ENCODE measurements around the gene LHPP.
A peak's percentile ranks its signal among the peaks of the same experiment; 100 is the strongest.

LHPP gene

DNA sequence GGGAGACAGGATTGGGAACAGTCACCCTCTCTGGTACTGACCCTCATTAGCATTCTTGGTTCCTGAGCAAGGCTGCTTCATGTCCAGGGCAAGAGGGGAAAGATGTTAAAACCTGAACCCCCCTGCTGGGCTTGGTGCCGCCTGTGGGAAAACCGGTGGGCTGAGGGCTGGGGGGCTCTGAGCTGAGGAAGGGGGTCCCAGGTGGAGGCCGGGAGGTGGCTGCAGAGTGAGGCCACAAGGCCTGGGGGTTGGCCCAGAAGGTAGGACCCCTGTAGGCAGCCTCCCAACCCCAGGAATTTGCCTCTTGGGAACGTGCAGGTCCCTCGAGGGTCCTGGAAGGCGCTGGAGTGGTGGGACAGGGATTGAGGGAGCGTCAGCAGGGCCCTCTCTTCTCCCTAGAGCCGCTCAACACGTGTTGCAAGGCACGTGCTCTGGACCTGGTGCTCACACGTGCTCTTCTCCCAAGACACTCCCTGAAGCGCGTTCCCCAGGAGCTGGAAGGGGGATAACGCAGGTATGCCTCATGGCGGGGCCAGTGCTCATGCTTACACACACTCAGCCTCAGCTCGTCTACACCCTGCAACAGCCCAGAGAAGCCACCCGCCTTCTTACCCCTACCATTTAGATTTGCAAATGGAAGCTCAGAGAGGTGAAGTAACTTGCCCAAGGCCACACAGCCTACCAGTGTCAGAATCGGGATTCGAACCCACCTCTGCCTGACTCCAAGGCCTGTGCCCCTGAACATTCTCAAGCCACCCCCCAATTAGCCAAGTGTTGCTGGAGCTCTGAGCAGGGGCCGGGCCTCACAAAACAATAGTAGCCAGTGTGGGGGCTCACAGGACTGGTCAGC, 64.4 kb downstream of the LHPP start:
- CTCF ChIA-PET, result interaction anchor here (1.2 to 1.4 kb wide), 3 partner anchors 13 to 241 kb away, joined by 3 to 4 read pairs (median 3); no protein-coding TSS in a partner anchor

DNA sequence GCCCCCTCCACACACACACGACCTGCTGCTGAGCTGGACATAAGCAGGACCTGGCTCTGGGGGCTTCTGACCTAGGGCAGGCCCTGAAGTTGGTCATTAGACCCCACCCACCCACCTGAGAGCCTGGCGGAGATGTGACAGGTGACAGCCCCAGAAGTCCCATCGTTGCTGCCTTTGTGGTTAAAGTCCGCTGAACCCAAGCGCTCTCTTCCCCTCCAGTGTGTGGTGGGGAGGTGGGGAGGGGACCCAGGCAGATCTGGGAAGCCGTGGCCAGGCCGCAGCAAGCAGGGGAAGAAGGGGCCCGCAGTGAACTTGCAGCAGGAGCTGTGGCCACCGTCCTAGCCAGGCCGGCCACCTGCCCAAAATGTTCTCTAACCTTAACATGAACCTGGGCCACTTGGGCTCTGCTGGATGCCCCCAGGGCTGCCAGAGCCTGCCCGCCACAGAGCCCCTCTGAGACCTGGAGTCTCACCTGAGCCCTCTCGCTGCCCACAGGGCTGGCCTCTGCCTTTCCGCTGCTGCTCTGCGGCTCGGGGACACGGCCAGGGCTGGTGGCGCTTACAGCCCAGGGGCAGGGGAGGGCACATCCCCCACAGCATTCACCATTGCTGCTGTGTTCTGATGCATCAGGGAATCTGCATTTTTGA, 65.1 kb downstream of the LHPP start:
- peak in 1 of 3 donors; percentile 31 for DNase-seq
- H3K36me3 ChIP-seq (ENCODE audit: control insufficient read depth in 4 of 4, insufficient read depth in 4 of 4, low read length in 3 of 4), result no peaks in the 10 kb centered on the region
- H3K4me1 ChIP-seq (ENCODE audit: control extremely low read depth in 1 of 4, control insufficient read depth in 4 of 4, insufficient read depth in 4 of 4, low read length in 3 of 4), result peaks cover 0 to 31% (median 13%) of the 10 kb centered on the region in 4 experiments
- no peak overlapping the region for H3K4me3 ChIP-seq (ENCODE audit: control insufficient read depth in 1 of 7, extremely low read depth in 1 of 7, insufficient read depth in 4 of 7, low read depth in 2 of 7, low read length in 6 of 7)
- ChIA-PET POLR2A (interaction anchor here (1.0 kb wide), 1 partner anchor 11 kb away, joined by 3 read pairs; no protein-coding TSS in a partner anchor), CTCF (interaction anchor here (1.4 to 1.7 kb wide), 4 partner anchors 12 to 300 kb away, joined by 3 to 7 read pairs (median 4); no protein-coding TSS in a partner anchor)
- H3K27ac ChIP-seq (ENCODE audit: insufficient read depth in 1 of 2, low read depth in 1 of 2, low read length in 2 of 2, poor library complexity in 1 of 2, severe bottlenecking in 2 of 2), result no peak overlapping the region
- 81% methylated on average over 12 of the region's 17 CpGs for WGBS (ENCODE audit: insufficient coverage)
- no peaks in the 10 kb centered on the region for H3K9me3 ChIP-seq (ENCODE audit: control extremely low read depth in 1 of 5, control insufficient read depth in 4 of 5, insufficient read depth in 2 of 5, low read depth in 1 of 5, low read length in 4 of 5)
- H3K27me3 ChIP-seq (replicated peaks in 2 of 5; ENCODE audit: control insufficient read depth in 4 of 5, insufficient read depth in 5 of 5, low read length in 4 of 5), result no peaks in the 10 kb centered on the region

More for the DNA sequence above, 64.4 kb downstream of the LHPP start:
- POLR2A ChIA-PET, result interaction anchor here (0.5 to 1.0 kb wide), 3 partner anchors 12 to 194 kb away, joined by 3 to 6 read pairs (median 3); no protein-coding TSS in a partner anchor
- no peaks in the 10 kb centered on the region for H3K36me3 ChIP-seq (ENCODE audit: control insufficient read depth in 4 of 4, insufficient read depth in 4 of 4, low read length in 3 of 4)
- H3K4me3 ChIP-seq (ENCODE audit: control insufficient read depth in 1 of 7, extremely low read depth in 1 of 7, insufficient read depth in 4 of 7, low read depth in 2 of 7, low read length in 6 of 7), result no peak overlapping the region
- H3K4me1 ChIP-seq (ENCODE audit: control extremely low read depth in 1 of 4, control insufficient read depth in 4 of 4, insufficient read depth in 4 of 4, low read length in 3 of 4), result peaks cover 0 to 31% (median 13%) of the 10 kb centered on the region in 4 experiments
- no peaks in the 10 kb centered on the region for H3K9me3 ChIP-seq (ENCODE audit: control extremely low read depth in 1 of 5, control insufficient read depth in 4 of 5, insufficient read depth in 2 of 5, low read depth in 1 of 5, low read length in 4 of 5)
- H3K27me3 ChIP-seq (replicated peaks in 2 of 5; ENCODE audit: control insufficient read depth in 4 of 5, insufficient read depth in 5 of 5, low read length in 4 of 5), result no peaks in the 10 kb centered on the region
- WGBS (ENCODE audit: insufficient coverage), result 98% methylated on average over 16 of the region's 20 CpGs
- DNase-seq, result no peak
- no peak overlapping the region for H3K27ac ChIP-seq (ENCODE audit: insufficient read depth in 1 of 2, low read depth in 1 of 2, low read length in 2 of 2, poor library complexity in 1 of 2, severe bottlenecking in 2 of 2)

DNA sequence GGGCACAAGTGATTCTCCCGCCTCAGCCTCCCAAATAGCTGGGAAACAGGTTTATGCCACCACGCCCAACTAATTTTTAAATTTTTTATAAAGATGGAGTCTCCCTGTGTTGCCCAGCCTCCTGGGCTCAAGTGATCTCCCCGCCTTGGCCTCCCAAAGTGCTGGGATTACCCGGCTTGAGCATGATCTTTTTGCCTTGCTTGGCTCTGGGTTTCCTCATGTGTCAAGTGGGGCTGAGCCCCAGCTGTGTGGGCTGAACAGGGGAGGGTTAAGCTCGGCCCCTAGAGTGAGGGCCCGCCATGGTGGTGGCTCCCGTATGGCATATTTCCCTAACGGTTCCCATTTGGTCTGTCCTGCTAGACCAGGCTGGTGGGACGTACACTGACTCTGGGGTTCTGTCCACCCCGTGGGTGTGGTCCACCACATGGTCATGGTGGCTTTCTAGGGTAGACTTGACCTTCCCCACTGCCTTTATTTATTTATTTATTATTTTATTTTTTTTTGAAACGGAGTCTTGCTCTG, 66.3 kb downstream of the LHPP start:
- peaks cover 0 to 31% (median 12%) of the 10 kb centered on the region in 4 experiments for H3K4me1 ChIP-seq (ENCODE audit: control extremely low read depth in 1 of 4, control insufficient read depth in 4 of 4, insufficient read depth in 4 of 4, low read length in 3 of 4)
- no peak overlapping the region for H3K27ac ChIP-seq (ENCODE audit: insufficient read depth in 1 of 2, low read depth in 1 of 2, low read length in 2 of 2, poor library complexity in 1 of 2, severe bottlenecking in 2 of 2)
- no peak overlapping the region for H3K4me3 ChIP-seq (ENCODE audit: control insufficient read depth in 1 of 7, extremely low read depth in 1 of 7, insufficient read depth in 4 of 7, low read depth in 2 of 7, low read length in 6 of 7)
- H3K9me3 ChIP-seq (ENCODE audit: control extremely low read depth in 1 of 5, control insufficient read depth in 4 of 5, insufficient read depth in 2 of 5, low read depth in 1 of 5, low read length in 4 of 5), result no peaks in the 10 kb centered on the region
- H3K27me3 ChIP-seq (replicated peaks in 2 of 5; ENCODE audit: control insufficient read depth in 4 of 5, insufficient read depth in 5 of 5, low read length in 4 of 5), result no peaks in the 10 kb centered on the region
- H3K36me3 ChIP-seq (ENCODE audit: control insufficient read depth in 4 of 4, insufficient read depth in 4 of 4, low read length in 3 of 4), result no peaks in the 10 kb centered on the region
- ChIA-PET CTCF (interaction anchor here (1.6 to 9.2 kb wide), 3 partner anchors 213 to 299 kb away, joined by 4 to 112 read pairs (median 7); partner anchors contain the start of gene FAM53B), POLR2A (no interaction called here)
- WGBS (ENCODE audit: insufficient coverage), result 100% methylated on average over 6 of the region's 11 CpGs
- no peak for DNase-seq

DNA sequence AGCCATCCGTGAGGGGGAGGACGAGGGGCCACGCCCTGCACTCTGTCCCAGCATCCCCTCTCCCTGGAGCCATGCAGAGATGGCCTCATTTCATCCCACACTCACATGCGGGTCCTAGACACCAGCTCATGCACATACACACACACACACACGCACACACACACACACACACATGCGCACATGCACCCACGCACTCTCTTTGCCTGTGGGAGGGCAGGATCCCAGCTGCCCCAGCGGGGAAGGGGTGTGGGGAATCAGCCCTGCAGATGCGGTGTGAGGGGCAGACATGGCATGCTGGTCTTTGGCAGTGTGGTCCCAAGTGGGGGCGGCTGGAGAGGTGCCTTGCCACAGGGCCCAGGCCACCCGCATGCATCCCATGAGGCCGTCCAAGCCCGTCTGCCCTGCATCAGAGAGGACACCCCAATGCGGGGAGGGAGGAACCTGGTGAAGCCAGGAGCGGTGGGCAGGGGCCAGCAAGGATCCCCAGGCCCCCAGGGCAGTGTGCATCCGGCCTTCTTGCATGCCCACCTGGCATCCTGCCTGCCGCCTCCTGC, 68.1 kb downstream of the LHPP start:
- DNase-seq, result no peak
- no peaks in the 10 kb centered on the region for H3K9me3 ChIP-seq (ENCODE audit: control extremely low read depth in 1 of 5, control insufficient read depth in 4 of 5, insufficient read depth in 2 of 5, low read depth in 1 of 5, low read length in 4 of 5)
- ChIA-PET CTCF (interaction anchor here (0.6 to 9.2 kb wide), 12 partner anchors 9 to 299 kb away, joined by 3 to 112 read pairs (median 4); partner anchors contain the start of gene FAM53B), POLR2A (interaction anchor here (0.6 kb wide), 1 partner anchor 211 kb away, joined by 6 read pairs; no protein-coding TSS in a partner anchor)
- H3K4me3 ChIP-seq (ENCODE audit: control insufficient read depth in 1 of 7, extremely low read depth in 1 of 7, insufficient read depth in 4 of 7, low read depth in 2 of 7, low read length in 6 of 7), result no peak overlapping the region
- H3K4me1 ChIP-seq (ENCODE audit: control extremely low read depth in 1 of 4, control insufficient read depth in 4 of 4, insufficient read depth in 4 of 4, low read length in 3 of 4), result peaks cover 2 to 32% (median 15%) of the 10 kb centered on the region in 4 experiments
- H3K27ac ChIP-seq (ENCODE audit: insufficient read depth in 1 of 2, low read depth in 1 of 2, low read length in 2 of 2, poor library complexity in 1 of 2, severe bottlenecking in 2 of 2), result no peak overlapping the region
- WGBS (ENCODE audit: insufficient coverage), result 63% methylated on average over 10 of the region's 17 CpGs
- no peaks in the 10 kb centered on the region for H3K27me3 ChIP-seq (replicated peaks in 2 of 5; ENCODE audit: control insufficient read depth in 4 of 5, insufficient read depth in 5 of 5, low read length in 4 of 5)
- H3K36me3 ChIP-seq (ENCODE audit: control insufficient read depth in 4 of 4, insufficient read depth in 4 of 4, low read length in 3 of 4), result no peaks in the 10 kb centered on the region

DNA sequence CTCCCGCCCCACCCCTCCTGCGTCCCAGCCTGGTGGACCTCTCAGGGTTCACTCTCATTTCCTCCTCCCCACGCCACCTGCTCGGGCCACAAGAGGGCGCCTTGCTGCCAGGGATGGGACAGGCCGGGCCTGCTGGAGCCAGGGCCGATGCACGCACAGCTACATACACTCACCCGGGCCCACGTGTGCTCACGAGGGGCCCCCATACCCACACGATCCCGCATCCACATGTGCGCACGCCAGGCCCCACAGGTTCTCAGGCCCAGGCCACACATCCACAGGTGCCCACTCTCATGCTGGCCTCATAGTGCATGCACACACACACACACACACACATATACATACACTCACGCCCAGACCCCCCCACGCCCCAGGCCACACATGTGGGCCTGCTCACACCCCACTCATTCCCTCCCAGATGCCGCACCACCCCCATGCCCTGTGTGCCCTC, 68.6 kb downstream of the LHPP start:
- POLR2A ChIA-PET, result interaction anchor here (0.6 kb wide), 1 partner anchor 210 kb away, joined by 6 read pairs; no protein-coding TSS in a partner anchor
- 27% methylated on average over 5 of the region's 18 CpGs for WGBS (ENCODE audit: insufficient coverage)

DNA sequence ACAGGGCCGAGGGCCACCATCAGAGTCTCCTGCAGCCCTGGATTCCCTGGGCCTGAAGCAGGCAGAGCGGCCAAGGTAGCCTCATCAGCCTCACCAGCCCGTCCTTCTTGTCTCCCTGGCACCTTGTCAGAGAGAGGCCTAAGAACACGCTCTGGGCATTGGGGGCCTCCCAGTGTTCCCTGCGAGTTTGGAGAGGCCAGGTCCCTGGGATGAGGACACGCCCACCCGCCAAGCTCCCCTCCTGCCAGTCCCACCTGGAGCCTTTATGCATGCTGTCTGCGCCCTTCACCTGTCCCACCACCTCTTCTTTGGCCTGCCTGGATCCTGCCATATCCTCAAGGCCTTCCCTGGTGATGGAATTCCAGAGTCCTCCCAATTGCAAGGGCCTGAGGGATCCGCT, 69.2 kb downstream of the LHPP start:
- H3K4me3 ChIP-seq (ENCODE audit: control insufficient read depth in 1 of 7, extremely low read depth in 1 of 7, insufficient read depth in 4 of 7, low read depth in 2 of 7, low read length in 6 of 7), result no peak overlapping the region
- H3K36me3 ChIP-seq (ENCODE audit: control insufficient read depth in 4 of 4, insufficient read depth in 4 of 4, low read length in 3 of 4), result no peaks in the 10 kb centered on the region
- H3K27me3 ChIP-seq (replicated peaks in 2 of 5; ENCODE audit: control insufficient read depth in 4 of 5, insufficient read depth in 5 of 5, low read length in 4 of 5), result no peaks in the 10 kb centered on the region
- H3K9me3 ChIP-seq (ENCODE audit: control extremely low read depth in 1 of 5, control insufficient read depth in 4 of 5, insufficient read depth in 2 of 5, low read depth in 1 of 5, low read length in 4 of 5), result no peaks in the 10 kb centered on the region
- peaks cover 6 to 37% (median 24%) of the 10 kb centered on the region in 4 experiments for H3K4me1 ChIP-seq (ENCODE audit: control extremely low read depth in 1 of 4, control insufficient read depth in 4 of 4, insufficient read depth in 4 of 4, low read length in 3 of 4)
- WGBS (ENCODE audit: insufficient coverage), result 97% methylated on average over 9 of the region's 9 CpGs
- ChIA-PET CTCF (interaction anchor here (0.8 to 9.2 kb wide), 13 partner anchors 8 to 298 kb away, joined by 3 to 112 read pairs (median 4); partner anchors contain the start of gene FAM53B), POLR2A (no interaction called here)
- no peak overlapping the region for H3K27ac ChIP-seq (ENCODE audit: insufficient read depth in 1 of 2, low read depth in 1 of 2, low read length in 2 of 2, poor library complexity in 1 of 2, severe bottlenecking in 2 of 2)
- no peak for DNase-seq

More for the DNA sequence above, 68.6 kb downstream of the LHPP start:
- Histone ChIP-seq H3K4me1 (ENCODE audit: control extremely low read depth in 1 of 4, control insufficient read depth in 4 of 4, insufficient read depth in 4 of 4, low read length in 3 of 4) (peaks cover 6 to 37% (median 20%) of the 10 kb centered on the region in 4 experiments), H3K9me3 (ENCODE audit: control extremely low read depth in 1 of 5, control insufficient read depth in 4 of 5, insufficient read depth in 2 of 5, low read depth in 1 of 5, low read length in 4 of 5) (no peaks in the 10 kb centered on the region), H3K27me3 (replicated peaks in 2 of 5; ENCODE audit: control insufficient read depth in 4 of 5, insufficient read depth in 5 of 5, low read length in 4 of 5) (no peaks in the 10 kb centered on the region), H3K4me3 (ENCODE audit: control insufficient read depth in 1 of 7, extremely low read depth in 1 of 7, insufficient read depth in 4 of 7, low read depth in 2 of 7, low read length in 6 of 7) (no peak overlapping the region), H3K36me3 (ENCODE audit: control insufficient read depth in 4 of 4, insufficient read depth in 4 of 4, low read length in 3 of 4) (no peaks in the 10 kb centered on the region), H3K27ac (ENCODE audit: insufficient read depth in 1 of 2, low read depth in 1 of 2, low read length in 2 of 2, poor library complexity in 1 of 2, severe bottlenecking in 2 of 2) (no peak overlapping the region)
- peak; percentile 80 to 87 (median 87) for DNase-seq
- CTCF ChIA-PET, result interaction anchor here (0.6 to 9.2 kb wide), 13 partner anchors 9 to 299 kb away, joined by 3 to 112 read pairs (median 4); partner anchors contain the start of gene FAM53B
